ENCODE data around the gene PTPRK.

DNA sequence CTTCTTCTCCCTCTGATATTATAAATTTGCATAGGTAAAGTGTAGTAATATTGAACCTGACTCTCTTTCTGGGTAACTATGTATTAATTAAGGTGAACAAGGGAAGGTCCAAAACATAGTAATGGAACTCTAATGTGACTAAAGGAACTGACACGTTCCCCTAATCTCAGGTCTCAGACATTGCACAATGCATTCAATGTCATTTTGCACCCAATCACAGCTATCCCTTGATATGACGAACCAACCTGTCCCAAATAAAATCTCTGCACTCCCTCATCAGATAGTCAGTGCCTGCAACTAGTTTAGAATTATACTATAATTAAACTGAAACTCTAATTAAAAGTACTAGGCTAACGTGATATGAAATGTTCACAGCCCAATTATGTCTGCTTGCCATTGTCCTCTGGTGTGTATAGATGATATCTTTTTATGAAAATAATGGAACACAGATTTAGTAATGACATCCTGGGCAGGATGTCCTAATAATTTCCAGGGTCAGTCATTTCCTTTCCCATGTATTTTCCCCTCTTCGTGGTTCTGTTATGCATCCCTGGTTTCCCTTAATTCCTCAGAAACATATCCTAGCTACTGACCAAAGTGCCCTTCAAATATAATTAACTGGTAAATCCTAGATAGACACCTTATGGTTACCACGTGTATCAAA lies 36.8 kb downstream of the PTPRK start:
- TF ChIP-seq, protein P1, sequence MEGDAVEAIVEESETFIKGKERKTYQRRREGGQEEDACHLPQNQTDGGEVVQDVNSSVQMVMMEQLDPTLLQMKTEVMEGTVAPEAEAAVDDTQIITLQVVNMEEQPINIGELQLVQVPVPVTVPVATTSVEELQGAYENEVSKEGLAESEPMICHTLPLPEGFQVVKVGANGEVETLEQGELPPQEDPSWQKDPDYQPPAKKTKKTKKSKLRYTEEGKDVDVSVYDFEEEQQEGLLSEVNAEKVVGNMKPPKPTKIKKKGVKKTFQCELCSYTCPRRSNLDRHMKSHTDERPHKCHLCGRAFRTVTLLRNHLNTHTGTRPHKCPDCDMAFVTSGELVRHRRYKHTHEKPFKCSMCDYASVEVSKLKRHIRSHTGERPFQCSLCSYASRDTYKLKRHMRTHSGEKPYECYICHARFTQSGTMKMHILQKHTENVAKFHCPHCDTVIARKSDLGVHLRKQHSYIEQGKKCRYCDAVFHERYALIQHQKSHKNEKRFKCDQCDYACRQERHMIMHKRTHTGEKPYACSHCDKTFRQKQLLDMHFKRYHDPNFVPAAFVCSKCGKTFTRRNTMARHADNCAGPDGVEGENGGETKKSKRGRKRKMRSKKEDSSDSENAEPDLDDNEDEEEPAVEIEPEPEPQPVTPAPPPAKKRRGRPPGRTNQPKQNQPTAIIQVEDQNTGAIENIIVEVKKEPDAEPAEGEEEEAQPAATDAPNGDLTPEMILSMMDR (IDR thresholded peaks at IDR 0.05), result no peak
- TF ChIP-seq POLR2A (IDR thresholded peaks at IDR 0.05) (no peak), POLR2AphosphoS5 (IDR thresholded peaks at IDR 0.05) (no peak)

Data from sigmoid colon (tissue), 4 donors.